Uterus (tissue), 2 donors: Measurements from ENCODE around the gene C11orf52.

Experiments
- CTCF ChIP-seq, 4 experiments: fragments of 200-600 bp in 2 of 4; fragments of 450-650 bp in 2 of 4; sonication (generic) in 2 of 4; IDR thresholded peaks; one replicate each; pipeline ENCODE4 v1.5.1; 2016 to 2019; ENCODE audit warnings: antibody characterized with exemption in 4 of 4, mild to moderate bottlenecking in 2 of 4, moderate library complexity in 1 of 4
- POLR2A ChIP-seq, 2 donors: fragments of 450-650 bp; IDR thresholded peaks; one replicate each; pipeline ENCODE4 v1.6.1; 2016; ENCODE audit warnings: antibody characterized with exemption in 2 of 2, mild to moderate bottlenecking in 1 of 2, moderate library complexity in 1 of 2

- TF ChIP-seq CTCF (IDR thresholded peaks at IDR 0.05) (no peak), POLR2A (IDR thresholded peaks at IDR 0.05) (no peak)
Observed at GRCh38 chr11:111917312-111917711, 1.4 kb upstream of the C11orf52 start.
